ENCODE measurements around the gene KNDC1. TPM values are rescaled to one million over a fixed set of nuclear protein-coding genes. Genes with fewer than 3 reads are reported as not detected.

KNDC1 gene
- total RNA-seq, 1 experiment from 2014 or later = 1.2 TPM

DNA sequence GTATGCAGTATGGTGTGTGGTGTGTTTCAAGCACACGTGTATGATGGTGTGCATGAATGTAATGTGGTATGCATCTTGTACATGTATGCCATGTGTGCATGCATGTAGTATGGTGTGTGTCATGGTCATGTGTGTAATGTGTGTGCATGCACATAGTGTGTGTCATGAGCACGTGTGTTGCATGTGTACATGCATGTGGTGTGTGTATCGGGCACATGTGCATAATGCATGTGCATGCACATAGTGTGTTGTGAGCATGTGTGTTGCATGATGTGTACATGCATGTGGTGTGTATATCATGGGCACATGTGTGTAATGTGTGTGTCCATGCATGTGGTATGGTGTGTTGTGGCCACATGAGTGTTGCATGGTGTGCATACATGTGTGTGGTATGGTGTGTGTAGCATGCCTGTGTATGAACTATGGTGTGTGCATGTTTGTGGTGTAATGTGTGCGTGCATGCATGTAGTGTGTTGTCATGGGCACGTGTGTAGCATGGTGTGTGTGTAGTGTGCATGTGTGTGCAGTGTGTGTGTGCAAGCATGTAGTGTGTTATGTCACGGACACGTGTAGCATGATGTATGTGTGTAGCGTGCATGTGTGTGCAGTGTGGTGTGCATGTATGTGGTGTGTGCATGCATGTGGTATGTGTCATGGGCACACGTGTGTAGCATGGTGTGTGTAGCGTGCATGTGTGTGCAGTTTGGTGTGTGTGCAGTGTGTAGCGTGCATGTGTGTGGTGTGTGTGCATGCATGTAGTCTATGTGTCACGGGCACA is 17.6 kb downstream of the KNDC1 start:
- TF ChIP-seq, protein P1, sequence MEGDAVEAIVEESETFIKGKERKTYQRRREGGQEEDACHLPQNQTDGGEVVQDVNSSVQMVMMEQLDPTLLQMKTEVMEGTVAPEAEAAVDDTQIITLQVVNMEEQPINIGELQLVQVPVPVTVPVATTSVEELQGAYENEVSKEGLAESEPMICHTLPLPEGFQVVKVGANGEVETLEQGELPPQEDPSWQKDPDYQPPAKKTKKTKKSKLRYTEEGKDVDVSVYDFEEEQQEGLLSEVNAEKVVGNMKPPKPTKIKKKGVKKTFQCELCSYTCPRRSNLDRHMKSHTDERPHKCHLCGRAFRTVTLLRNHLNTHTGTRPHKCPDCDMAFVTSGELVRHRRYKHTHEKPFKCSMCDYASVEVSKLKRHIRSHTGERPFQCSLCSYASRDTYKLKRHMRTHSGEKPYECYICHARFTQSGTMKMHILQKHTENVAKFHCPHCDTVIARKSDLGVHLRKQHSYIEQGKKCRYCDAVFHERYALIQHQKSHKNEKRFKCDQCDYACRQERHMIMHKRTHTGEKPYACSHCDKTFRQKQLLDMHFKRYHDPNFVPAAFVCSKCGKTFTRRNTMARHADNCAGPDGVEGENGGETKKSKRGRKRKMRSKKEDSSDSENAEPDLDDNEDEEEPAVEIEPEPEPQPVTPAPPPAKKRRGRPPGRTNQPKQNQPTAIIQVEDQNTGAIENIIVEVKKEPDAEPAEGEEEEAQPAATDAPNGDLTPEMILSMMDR (IDR thresholded peaks at IDR 0.05; ENCODE audit: unreplicated experiment) = no peak
- CTCF ChIA-PET = no interaction called here
- Mint-ChIP-seq H3K27ac (ENCODE audit: unreplicated experiment) (no peak overlapping the region), H3K27me3 (ENCODE audit: unreplicated experiment) (peaks cover 12% of the 10 kb centered on the region), H3K36me3 (ENCODE audit: insufficient read depth, unreplicated experiment) (no peaks in the 10 kb centered on the region), H3K4me3 (ENCODE audit: low read depth, unreplicated experiment) (no peak overlapping the region), H3K9me3 (ENCODE audit: low read depth, unreplicated experiment) (peaks cover 11% of the 10 kb centered on the region), H3K4me1 (ENCODE audit: low read depth, unreplicated experiment) (no peaks in the 10 kb centered on the region)
- DNase-seq = no peak
- intact Hi-C loops (cut with micrococcal nuclease; ENCODE audit: unreplicated experiment) = no loop called here
- BruUV-seq (replicated peaks) = no TSS peak

DNA sequence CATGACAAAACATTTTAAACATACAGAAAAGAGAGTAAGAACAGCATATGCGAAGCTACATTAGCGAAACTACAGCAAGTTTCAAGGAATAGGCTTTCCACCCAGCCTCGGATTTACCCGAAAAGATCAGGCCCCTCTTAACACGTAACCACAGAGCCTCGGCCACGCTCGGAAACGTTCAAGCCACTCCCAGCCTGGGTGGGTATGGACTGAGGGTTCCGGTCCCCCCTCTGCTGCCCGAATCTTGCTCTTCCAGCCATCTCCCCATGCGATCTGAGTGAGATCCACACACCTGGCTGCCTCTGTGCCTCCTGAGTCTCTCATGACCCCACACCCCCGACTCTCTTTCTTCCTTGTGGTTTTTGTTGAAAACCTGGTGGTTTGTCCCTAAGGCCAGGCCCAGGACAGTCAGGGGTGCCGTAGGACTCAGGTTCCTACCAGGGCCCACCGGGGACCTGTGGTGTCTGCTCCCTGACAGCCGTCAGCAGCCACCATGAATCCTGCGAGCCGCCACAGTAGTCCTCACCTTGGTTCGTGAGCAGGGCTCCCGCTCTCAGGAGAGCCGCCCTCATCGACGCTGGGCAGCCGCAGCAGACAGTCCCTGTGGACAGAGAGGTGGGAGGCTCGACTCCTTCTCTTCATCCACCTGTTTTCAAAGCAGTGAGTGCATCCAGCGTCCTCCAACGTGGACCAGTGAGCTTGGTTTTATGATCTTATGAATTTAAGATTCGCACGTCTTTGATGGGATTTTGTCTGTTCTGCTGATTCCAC is 18.5 kb downstream of the KNDC1 start:
- TF ChIP-seq, protein P1 (IDR thresholded peaks at IDR 0.05; ENCODE audit: unreplicated experiment) = no peak
- no TSS peak for BruUV-seq (replicated peaks)
- CTCF ChIA-PET = no interaction called here
- Mint-ChIP-seq H3K36me3 (ENCODE audit: insufficient read depth, unreplicated experiment) (no peaks in the 10 kb centered on the region), H3K27me3 (ENCODE audit: unreplicated experiment) (peaks cover 2% of the 10 kb centered on the region), H3K9me3 (ENCODE audit: low read depth, unreplicated experiment) (peaks cover 9% of the 10 kb centered on the region), H3K4me3 (ENCODE audit: low read depth, unreplicated experiment) (no peak overlapping the region), H3K27ac (ENCODE audit: unreplicated experiment) (no peak overlapping the region), H3K4me1 (ENCODE audit: low read depth, unreplicated experiment) (no peaks in the 10 kb centered on the region)
- DNase-seq = no peak
- intact Hi-C loops (cut with micrococcal nuclease; ENCODE audit: unreplicated experiment) = no loop called here

DNA sequence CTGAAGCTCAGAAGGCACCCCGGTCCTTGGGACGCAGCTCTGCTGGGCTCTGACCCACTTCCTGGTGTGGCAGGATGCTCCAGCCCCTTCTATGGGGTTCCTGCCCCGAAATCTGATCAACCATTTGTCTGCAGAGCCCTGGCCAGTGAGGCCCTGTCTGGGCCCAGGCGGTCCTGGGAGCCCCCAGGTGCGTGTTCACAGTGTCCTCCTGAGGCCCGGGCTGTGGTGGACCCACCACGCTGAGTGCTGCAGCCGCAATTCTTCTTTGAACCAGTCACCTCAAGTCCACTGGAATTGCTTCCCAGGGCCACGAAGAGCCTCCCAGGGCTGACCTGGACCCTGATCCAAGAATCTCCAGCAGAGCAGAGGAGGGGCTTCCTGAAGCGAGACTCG is 19.1 kb downstream of the KNDC1 start:
- Mint-ChIP-seq H3K27me3 (ENCODE audit: unreplicated experiment) (no peaks in the 10 kb centered on the region), H3K4me1 (ENCODE audit: low read depth, unreplicated experiment) (no peaks in the 10 kb centered on the region), H3K36me3 (ENCODE audit: insufficient read depth, unreplicated experiment) (no peaks in the 10 kb centered on the region), H3K4me3 (ENCODE audit: low read depth, unreplicated experiment) (no peak overlapping the region), H3K27ac (ENCODE audit: unreplicated experiment) (no peak overlapping the region), H3K9me3 (ENCODE audit: low read depth, unreplicated experiment) (peaks cover 9% of the 10 kb centered on the region)
- TF ChIP-seq, protein P1 (IDR thresholded peaks at IDR 0.05; ENCODE audit: unreplicated experiment) = no peak
- intact Hi-C loops (cut with micrococcal nuclease; ENCODE audit: unreplicated experiment) = no loop called here
- no peak for DNase-seq
- BruUV-seq (replicated peaks) = no TSS peak
- CTCF ChIA-PET = no interaction called here

GRCh38 chr10:133179651-133180050 is 19.6 kb downstream of the KNDC1 start:
- BruUV-seq (replicated peaks) = no TSS peak
- intact Hi-C loops (cut with micrococcal nuclease; ENCODE audit: unreplicated experiment) = no loop called here
- no peak for DNase-seq
- CTCF ChIA-PET = no interaction called here
- no peaks in the 10 kb centered on the region for H3K27me3 Mint-ChIP-seq (ENCODE audit: unreplicated experiment)
- no peaks in the 10 kb centered on the region for H3K36me3 Mint-ChIP-seq (ENCODE audit: insufficient read depth, unreplicated experiment)
- H3K27ac Mint-ChIP-seq (ENCODE audit: unreplicated experiment) = no peak overlapping the region
- no peaks in the 10 kb centered on the region for H3K4me1 Mint-ChIP-seq (ENCODE audit: low read depth, unreplicated experiment)
- TF ChIP-seq, protein P1 (IDR thresholded peaks at IDR 0.05; ENCODE audit: unreplicated experiment) = no peak
- no peak overlapping the region for H3K4me3 Mint-ChIP-seq (ENCODE audit: low read depth, unreplicated experiment)
- peaks cover 9% of the 10 kb centered on the region for H3K9me3 Mint-ChIP-seq (ENCODE audit: low read depth, unreplicated experiment)

Data from Calu3 (cell line).